Hepatocyte (in vitro differentiated cells): ENCODE results near the gene METRNL. TPM values are rescaled to one million over a fixed set of nuclear protein-coding genes. Genes with fewer than 3 reads are reported as not detected.
"Not testable (repeated sequence)": the region's sequence is repeated elsewhere in the genome, so short reads cannot be mapped to it uniquely, and the experiment has no call there.

ENCODE experiments used
- DNase-seq: peaks from one replicate; pipeline ENCODE4 v3.0.0-alpha.2; 2016; ENCODE audit warnings: low spot score
- H2AFZ ChIP-seq: fragments of 200-600 bp; sonication (generic); 2 replicates; pipeline ENCODE4 v1.6.0; 2016; ENCODE audit warnings: antibody characterized with exemption, mild to moderate bottlenecking
- H3K27ac ChIP-seq: fragments of 200-600 bp; sonication (generic); 2 replicates; pipeline ENCODE4 v1.5.1; 2016; ENCODE audit warnings: mild to moderate bottlenecking
- H3K27me3 ChIP-seq: fragments of 200-600 bp; sonication (generic); 2 replicates; pipeline ENCODE4 v1.6.1; 2016
- H3K36me3 ChIP-seq: fragments of 200-600 bp; sonication (generic); replicated peaks from 2 replicates; pipeline ENCODE4 v1.5.1; 2016; ENCODE audit warnings: low read depth; ENCODE audit not compliant: insufficient read depth
- H3K4me1 ChIP-seq: fragments of 200-600 bp; sonication (generic); 2 replicates; pipeline ENCODE4 v1.5.1; 2016; ENCODE audit warnings: mild to moderate bottlenecking, moderate library complexity; ENCODE audit not compliant: insufficient read depth
- H3K4me2 ChIP-seq: fragments of 200-600 bp; sonication (generic); 2 replicates; pipeline ENCODE4 v1.6.0; 2016
- H3K4me3 ChIP-seq: fragments of 200-600 bp; sonication (generic); 2 replicates; pipeline ENCODE4 v1.5.1; 2016; ENCODE audit warnings: mild to moderate bottlenecking
- H3K79me2 ChIP-seq: fragments of 200-600 bp; sonication (generic); 2 replicates; pipeline ENCODE4 v1.6.0; 2017; ENCODE audit warnings: mild to moderate bottlenecking
- H3K9me2 ChIP-seq: fragments of 200-600 bp; sonication (generic); replicated peaks from 2 replicates; pipeline ENCODE4 v1.6.0; 2017; ENCODE audit warnings: mild to moderate bottlenecking; ENCODE audit not compliant: insufficient read depth
- H3K9me3 ChIP-seq: fragments of 200-600 bp; sonication (generic); 2 replicates; pipeline ENCODE4 v1.5.1; 2016; ENCODE audit warnings: low read depth, mild to moderate bottlenecking
- H4K20me1 ChIP-seq: fragments of 200-600 bp; sonication (generic); 2 replicates; pipeline ENCODE4 v1.6.0; 2016; ENCODE audit warnings: mild to moderate bottlenecking; ENCODE audit not compliant: insufficient read depth, poor library complexity, severe bottlenecking
- CTCF ChIP-seq: fragments of 200-600 bp; sonication (generic); IDR thresholded peaks from 2 replicates; pipeline ENCODE4 v1.5.1; 2016; ENCODE audit warnings: antibody characterized with exemption, mild to moderate bottlenecking; ENCODE audit not compliant: poor library complexity
- EZH2 ChIP-seq: fragments of 200-600 bp; sonication (generic); IDR thresholded peaks from 2 replicates; pipeline ENCODE4 v1.6.1; 2016; ENCODE audit warnings: antibody characterized with exemption, mild to moderate bottlenecking, borderline replicate concordance
- EZH2phosphoT487 ChIP-seq: fragments of 200-600 bp; sonication (generic); IDR thresholded peaks from one replicate; pipeline ENCODE4 v1.6.1; 2018; ENCODE audit warnings: antibody characterized with exemption, mild to moderate bottlenecking, low read depth, moderate library complexity; ENCODE audit not compliant: unreplicated experiment, severe bottlenecking
- WGBS: methylation state at CpG from one replicate; pipeline ENCODE4 v1.1.6; 2016; ENCODE audit warnings: low lambda C conversion rate; ENCODE audit errors: missing lambda C conversion rate; 5-methylcytosine and 5-hydroxymethylcytosine counted together
- polyA plus RNA-seq: library from polyadenylated mRNA; unstranded; fragments of >200 nt; fragmentation: Nextera tagmentation; extraction: Ambion mirVana; gene quantifications from 2 replicates; pipeline ENCODE4 v1.2.1, GENCODE V29; 2016
- total RNA-seq: library from RNA; depleted of rRNA; stranded (reverse); fragments of >200 nt; gene quantifications from 2 replicates; pipeline ENCODE4 v1.2.3, GENCODE V29; 2014

METRNL gene
- total and polyA plus RNA-seq, 2 experiments from 2014 or later = 97.2 to 164 TPM

DNA sequence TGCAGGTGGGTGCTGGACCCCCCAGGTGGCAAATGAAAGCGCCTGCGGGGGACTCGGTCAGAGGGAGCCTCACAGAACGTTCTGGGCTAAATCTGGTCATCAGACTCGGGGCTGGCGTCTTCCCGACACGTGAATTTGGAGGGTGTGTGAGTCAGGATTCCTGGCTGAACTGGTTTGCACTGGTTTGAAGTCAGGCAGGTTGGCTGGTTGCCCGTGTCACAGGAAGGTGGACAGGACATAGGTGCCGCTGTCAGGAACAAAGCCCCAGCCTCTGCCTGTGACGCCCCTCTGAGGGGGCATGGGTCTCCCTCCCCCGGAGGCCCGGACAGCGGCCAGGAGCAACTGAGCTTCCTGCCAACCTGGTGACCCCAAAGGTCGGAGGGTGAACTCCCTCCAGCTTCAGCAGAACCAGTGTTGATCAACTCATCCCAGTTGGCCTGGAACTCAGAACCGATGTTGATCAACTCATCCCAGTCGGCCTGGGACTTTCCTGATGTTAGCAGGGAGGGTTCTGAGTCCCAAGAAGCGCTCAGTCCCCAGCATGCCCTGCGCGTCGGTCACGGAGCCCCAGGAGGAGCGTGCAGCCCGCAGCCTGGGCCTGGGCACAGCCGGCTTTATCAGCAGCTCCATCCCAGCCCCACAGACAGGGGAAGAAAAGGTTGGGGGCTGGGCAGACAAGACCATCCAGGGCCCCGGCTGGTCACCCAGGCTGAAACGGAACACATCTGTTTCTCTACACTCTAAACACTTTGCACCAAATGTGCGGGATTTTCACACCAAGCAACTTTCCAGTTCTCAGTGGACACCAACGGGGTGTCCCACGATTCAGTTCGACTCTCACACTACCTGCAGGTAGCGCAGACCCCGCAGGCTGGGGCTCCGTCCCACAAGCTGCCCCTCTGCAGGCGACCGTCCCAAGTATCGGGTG, 14.4 kb upstream of the METRNL start:
- Histone ChIP-seq H3K27me3 (no peaks in the 10 kb centered on the region), H3K79me2 (no peaks in the 10 kb centered on the region), H2AFZ (no peak overlapping the region), H3K4me2 (no peak overlapping the region), H3K4me3 (no peak overlapping the region), H4K20me1 (no peaks in the 10 kb centered on the region), H3K27ac (no peak overlapping the region), H3K9me2 (no peaks in the 10 kb centered on the region), H3K4me1 (no peaks in the 10 kb centered on the region), H3K36me3 (no peaks in the 10 kb centered on the region), H3K9me3 (no peaks in the 10 kb centered on the region)
- no peak for DNase-seq
- WGBS = 90% methylated on average over 36 of the region's 37 CpGs
- no peak for TF ChIP-seq CTCF
- no peak for TF ChIP-seq EZH2
- no peak for TF ChIP-seq EZH2phosphoT487

DNA sequence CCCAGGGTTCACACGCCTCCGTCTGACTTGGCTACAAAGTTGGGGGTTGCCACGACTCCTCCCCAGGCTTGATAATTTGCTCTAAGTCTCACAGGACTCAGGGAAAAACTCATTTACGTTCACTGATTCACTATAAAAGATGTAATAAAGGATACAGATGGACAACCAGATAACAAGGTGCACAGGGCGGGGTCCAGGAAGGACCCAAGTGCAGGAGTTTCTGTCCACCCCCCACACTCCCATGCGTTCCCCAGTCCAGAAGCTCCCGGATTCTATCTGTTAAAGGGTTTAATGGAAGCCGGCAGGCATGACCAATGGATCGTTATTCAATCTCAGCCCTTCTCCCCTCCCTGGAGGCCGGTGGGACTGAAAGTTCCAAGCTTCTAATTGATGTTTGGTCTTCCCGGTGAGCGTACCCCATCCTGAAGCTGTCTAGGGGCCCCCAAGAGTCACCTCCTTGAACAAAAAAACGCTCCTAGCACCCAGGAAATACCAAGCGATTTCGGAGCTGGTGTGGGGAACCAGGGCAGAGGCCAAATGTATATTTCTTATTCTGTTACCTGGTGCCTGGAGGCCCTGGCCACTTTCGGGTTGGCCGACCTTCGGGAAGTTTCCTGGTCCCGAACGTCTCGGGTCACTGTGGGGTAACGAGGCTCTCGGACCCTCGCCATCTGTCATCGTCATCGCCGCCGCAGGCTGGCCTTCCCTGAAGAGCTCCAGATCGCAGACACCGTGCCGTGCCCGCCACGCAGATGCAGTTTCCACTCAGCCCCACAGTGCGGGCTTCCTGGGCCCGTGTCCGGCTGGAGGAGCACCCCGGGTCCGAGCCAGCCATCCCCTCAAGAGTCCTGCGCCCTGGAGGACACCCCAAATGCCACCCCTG, 13.5 kb upstream of the METRNL start:
- no peak overlapping the region for H2AFZ ChIP-seq
- no peaks in the 10 kb centered on the region for H3K9me2 ChIP-seq
- no peak for DNase-seq
- H3K27ac ChIP-seq = no peak overlapping the region
- no peaks in the 10 kb centered on the region for H3K27me3 ChIP-seq
- no peak overlapping the region for H3K4me2 ChIP-seq
- TF ChIP-seq CTCF (no peak), EZH2phosphoT487 (no peak), EZH2 (no peak)
- no peak overlapping the region for H3K4me3 ChIP-seq
- no peaks in the 10 kb centered on the region for H4K20me1 ChIP-seq
- 94% methylated on average over 36 of the region's 39 CpGs for WGBS
- no peaks in the 10 kb centered on the region for H3K36me3 ChIP-seq
- H3K4me1 ChIP-seq = no peaks in the 10 kb centered on the region
- H3K79me2 ChIP-seq = no peaks in the 10 kb centered on the region
- H3K9me3 ChIP-seq = no peaks in the 10 kb centered on the region

DNA sequence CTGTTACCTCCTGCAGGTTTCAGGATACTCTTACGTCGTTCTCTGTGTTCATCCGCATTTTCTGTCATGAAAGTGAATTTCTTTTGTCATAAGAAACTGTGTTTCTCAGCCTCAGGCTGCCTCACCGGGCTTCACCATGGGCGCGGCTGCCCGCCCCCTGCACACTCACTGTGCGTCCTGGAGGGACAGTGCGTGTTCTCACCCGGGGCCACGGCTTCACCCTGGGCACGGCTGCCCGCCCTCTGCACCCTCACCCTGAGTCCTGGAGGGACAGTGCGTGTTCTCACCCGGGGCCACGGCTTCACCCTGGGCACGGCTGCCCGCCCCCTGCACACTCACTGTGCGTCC, 12.9 kb upstream of the METRNL start:
- not testable (repeated sequence) for H3K9me3 ChIP-seq, H3K27me3 ChIP-seq, H3K9me2 ChIP-seq, H3K4me1 ChIP-seq, H3K36me3 ChIP-seq, H3K4me3 ChIP-seq, H2AFZ ChIP-seq, H3K27ac ChIP-seq, H3K79me2 ChIP-seq, H3K4me2 ChIP-seq, H4K20me1 ChIP-seq, DNase-seq
- 97% methylated on average over 15 of the region's 19 CpGs for WGBS

DNA sequence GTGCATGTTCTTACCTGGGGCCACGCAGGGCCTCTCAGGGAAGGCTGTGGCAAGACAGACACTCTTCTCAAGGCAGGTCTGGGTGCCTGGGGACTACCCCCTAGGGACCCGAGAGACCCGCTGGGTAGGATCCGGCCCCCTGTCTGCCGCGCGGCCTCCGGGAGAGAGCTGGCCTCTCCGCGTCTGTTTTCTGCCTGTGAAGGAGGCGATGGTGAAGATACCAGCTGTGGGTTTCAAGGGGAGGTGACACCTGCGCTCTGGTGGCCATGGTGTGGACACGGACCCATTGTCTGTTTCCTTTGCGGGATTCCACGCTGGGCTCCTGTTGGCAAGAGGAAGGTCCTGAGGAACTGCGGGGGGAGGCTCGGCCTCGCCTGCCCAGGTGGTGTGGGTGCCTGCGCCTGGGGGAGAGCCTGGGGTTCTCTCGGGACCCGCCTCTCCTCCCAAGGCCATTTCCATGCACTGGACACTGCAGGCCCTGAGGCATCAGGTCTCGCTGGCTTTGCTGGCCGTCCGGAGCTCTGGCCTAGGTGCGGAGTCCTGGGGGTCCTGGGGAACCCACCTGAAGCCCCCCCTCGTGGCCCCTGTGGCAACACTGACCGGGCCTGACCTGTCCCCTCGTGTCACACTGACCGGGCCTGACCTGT, 12.2 kb upstream of the METRNL start:
- DNase-seq = no peak
- no peaks in the 10 kb centered on the region for H4K20me1 ChIP-seq
- H3K27me3 ChIP-seq = no peaks in the 10 kb centered on the region
- H3K36me3 ChIP-seq = no peaks in the 10 kb centered on the region
- 89% methylated on average over 29 of the region's 29 CpGs for WGBS
- H3K4me1 ChIP-seq = no peaks in the 10 kb centered on the region
- H3K4me2 ChIP-seq = no peak overlapping the region
- no peak overlapping the region for H2AFZ ChIP-seq
- H3K27ac ChIP-seq = no peak overlapping the region
- no peak overlapping the region for H3K4me3 ChIP-seq
- no peaks in the 10 kb centered on the region for H3K9me3 ChIP-seq
- no peaks in the 10 kb centered on the region for H3K79me2 ChIP-seq
- TF ChIP-seq CTCF (no peak), EZH2phosphoT487 (no peak), EZH2 (no peak)
- H3K9me2 ChIP-seq = no peaks in the 10 kb centered on the region
